Stimulated activated CD4-positive, alpha-beta T cell treated with anti-CD3 and anti-CD28 coated beads, Interleukin-1b, Interleukin-23, amount 100 ng/mL, for 1 hour (primary cell): Measurements from ENCODE around the gene C11orf21.

ENCODE experiments used
- DNase-seq, 2 donors: peaks; one replicate each; pipeline ENCODE4 v3.0.0-alpha.2; 2020; ENCODE audit warnings: low read depth in 2 of 2

The C11orf21 gene

DNA sequence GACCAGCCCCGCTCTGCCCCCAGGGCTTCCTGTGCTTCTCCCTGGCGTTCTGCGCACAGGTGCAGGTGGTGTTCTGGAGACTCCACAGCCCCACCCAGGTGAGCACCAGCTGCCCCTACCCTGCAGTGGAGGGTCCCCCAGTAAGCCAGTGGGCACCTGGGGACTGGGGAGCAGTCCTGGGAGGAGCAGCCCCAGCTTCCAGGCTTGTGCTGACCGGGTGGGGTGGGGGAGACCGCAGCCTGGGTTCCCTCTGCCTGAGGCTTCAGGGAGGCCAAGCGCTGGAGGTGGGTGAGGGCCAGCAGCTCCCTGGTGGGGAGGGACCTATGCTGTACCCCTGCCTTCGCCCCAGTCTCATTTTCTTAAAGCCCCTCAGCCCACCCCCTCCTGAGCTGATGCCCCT is 7.0 kb upstream of the C11orf21 start:
- no peak for DNase-seq

DNA sequence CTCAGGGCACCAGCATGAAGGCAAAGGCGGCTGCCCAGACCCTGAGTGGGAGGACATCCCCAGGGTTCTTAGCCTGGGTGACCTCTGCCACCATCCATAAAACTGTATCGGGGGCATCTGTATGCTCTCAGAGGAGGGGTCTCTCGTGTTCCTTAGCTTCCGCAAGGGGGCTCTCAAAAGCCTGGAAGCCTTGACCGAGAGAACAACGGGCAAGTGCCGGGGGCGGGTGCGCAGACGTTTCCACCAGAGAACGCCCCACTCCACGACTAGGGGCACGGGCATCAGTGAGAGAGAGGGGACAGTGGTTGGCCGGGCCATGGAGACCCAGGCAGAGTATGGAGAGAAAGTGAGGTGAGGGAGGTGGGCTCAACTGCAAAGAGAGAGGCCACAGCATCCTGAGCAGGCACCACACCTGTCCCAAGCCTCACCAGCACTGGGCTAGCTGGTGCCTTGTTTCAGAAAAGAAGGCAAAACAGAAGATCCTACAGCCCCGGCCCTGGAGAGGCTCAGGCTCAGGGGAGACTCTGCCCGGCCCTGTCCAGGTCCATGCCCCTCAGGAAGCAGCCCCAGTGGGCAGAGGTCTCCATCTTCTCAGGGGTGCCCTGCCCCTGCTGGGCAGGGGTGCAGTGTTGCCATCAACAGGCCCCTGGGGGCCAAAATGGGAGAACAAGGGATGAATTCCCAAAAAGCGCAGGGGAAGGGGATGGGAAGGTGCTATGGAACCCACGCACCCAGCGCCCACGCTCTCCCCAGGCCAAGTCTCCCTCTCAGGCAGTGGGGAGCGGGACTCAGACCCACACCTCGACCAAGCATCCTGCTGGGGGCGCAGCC is 6.0 kb upstream of the C11orf21 start:
- DNase-seq: no peak

DNA sequence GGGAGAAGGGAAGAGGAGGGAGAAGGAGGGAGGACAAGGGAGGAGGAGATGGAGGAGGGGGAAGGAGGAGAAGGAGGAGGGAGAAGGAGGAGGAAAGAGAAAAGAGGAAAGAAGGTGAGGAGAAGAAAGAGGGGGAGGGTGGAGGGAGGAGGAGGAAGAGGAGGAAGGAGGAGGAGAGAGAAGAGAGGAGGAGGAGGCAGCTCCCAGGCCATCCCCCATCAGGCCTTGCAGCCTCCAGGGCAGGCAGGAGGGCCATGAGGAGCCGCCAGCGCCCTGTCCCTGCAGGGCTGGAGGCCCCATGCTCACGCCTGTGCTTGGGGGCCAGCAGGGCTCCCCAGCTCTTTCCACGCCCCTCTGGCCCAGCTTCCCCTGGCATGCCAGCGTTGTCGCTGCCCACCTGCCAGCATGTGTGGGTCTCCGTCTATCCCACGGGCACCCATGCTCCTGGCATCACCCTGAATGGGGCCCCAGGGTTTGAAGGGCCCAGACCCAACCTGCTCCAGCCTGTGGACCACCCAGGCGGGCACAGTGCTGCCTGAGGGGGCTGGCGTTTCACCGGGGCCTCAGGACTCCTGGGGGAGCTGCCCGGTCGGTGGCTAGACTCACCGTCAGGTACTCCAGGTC is 5.3 kb upstream of the C11orf21 start:
- no peak for DNase-seq

DNA sequence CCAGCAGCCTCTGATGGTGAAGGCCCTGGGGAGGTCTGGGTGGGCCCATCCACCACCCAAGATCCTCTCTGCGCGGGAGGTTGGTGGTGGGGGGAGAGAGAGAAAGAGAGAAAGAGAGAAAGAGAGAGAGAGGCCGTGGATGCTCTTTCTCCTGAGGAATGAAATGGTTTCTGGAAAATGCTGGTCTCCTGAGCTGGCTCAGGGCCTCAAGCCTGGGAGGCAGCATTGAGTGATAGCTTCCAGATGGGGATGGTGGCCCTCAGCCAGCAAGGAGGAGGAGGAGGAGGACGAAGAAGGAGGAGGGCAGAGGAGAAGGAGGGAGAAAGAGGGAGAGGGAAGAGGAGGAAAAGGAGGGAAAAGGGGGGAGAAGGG is 4.7 kb upstream of the C11orf21 start:
- DNase-seq: no peak

DNA sequence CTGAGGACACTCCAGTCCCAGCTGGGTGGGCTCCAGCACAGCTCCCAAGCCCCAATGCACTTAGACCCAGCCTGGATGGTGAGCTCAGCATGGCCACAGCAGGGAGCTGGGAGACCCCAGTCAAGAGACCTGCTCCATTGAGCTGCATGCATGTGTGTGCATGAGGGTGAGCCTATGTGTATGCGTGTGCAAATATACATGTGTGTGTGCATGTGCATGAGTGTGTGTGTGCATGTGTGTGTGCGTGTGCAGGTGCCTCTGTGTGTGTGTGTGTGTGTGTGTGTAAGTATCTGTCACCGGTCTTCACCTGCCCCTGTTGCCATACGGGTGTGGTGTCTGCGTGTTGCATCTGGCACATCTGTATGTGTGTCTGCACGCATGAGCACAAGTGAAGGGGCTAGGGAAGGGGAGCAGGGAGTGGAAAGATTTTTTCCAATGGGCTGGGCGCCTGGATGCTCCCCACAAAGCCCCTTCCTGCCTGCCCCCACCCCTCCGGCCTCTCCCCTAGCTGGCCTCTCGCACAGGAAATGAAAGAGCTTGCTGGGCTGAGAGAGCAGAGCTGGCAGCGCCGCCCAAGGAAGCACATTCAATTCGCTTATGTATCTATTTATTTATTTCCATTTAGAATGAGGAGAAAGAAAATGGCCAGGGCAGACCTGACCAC is 4.2 kb upstream of the C11orf21 start:
- no peak for DNase-seq

DNA sequence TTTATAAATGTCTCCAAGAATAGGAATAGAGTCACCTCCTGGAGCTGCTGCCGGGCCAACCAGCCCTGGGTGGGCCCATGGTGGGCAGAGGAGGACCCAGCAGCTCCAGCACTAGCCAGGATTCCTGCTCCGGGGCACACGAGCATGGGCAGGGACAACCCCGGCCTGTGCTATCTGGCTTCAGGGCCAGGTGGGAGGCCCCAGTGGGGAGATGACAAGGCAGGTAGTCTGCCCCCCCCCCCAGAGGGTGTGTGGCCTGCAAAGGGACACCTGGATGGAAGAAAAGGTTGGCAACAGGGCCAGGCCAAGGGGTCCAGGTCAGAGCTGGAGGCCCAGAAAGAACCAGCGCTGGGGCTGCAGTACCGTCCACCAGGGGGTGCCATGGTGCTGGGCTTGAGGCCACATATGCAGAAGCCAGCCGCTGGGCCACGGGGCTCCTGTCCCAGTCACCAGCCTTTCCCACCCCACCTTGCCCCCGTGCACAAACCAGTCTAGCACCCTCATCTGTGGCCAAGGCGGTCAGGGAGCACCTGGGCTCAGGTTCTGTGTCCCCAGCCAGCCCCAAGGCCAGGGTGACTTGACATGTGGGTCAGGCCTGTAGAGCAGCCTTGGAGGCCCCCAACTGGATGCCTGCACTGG is 3.5 kb upstream of the C11orf21 start:
- DNase-seq: peak; percentile 68 to 86

DNA sequence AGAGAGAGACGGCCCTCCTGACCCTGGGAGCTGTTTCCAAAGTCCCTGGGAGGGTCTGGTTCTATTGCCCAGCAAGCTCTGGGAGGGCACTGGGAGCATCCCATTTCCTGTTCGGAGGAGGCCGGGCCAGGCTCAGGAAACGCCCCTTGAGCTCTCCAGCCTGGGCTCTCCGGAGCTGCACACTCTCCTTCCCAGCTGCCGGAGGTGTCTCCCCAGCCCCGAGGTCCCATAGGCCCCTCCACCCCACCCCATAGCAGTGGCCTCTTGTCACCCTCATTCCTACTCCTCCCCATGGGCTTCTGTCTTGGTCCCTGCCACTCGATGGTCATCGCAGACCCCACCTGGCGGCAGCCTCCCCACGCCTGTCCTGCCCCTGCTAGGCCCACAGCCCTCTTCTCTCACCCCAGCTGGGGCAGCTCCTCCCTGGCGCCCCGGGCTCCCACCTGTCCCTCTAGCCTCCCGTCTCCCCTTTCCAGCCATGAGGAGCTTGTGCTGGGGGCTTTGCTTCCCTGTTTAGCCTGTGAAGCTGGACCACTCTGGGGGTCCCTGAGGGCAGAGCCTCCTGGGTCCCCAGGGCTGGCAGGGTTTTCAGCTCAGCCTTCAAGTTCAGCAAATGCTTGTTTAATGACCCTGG is 2.9 kb upstream of the C11orf21 start:
- DNase-seq: no peak

DNA sequence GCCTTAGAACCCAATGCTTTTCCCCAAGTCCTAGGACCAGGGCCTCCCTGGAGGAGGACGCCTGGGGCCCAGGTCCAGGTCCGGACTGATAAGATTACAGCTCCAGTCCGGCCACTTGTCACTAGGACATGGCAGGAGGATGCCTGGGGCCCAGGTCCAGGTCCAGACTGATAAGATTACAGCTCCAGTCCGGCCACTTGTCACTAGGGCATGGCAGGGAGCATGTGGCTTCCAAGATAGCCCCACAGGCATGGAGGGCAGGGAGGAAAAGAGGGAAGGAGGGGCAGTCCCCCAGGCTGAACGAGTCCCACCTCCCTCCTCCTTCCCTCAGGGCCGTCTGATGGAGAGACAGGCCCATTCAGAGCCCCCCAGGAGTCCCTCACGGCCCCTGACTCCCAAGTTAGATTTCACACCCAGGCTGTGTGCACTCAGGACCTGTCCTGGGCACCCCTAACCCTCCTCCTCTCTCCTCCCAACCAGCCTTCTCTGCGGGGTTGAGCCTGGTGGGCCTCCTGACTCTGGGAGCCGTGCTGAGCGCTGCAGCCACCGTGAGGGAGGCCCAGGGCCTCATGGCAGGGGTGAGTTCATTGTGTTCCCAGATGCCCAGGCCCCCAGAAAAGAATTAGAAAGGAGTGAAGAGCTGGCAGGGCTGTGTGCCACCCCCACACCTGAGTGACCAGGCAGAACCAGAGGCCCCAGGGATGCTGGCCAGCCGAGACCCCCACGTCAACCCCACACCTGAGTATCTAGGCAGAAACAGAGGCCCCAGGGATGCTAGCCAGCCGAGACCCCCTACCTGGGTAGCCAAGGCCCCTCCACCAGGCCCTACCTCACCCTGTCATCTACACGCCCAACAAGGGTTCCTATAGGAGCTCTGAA is 2.1 kb upstream of the C11orf21 start:
- no peak for DNase-seq

DNA sequence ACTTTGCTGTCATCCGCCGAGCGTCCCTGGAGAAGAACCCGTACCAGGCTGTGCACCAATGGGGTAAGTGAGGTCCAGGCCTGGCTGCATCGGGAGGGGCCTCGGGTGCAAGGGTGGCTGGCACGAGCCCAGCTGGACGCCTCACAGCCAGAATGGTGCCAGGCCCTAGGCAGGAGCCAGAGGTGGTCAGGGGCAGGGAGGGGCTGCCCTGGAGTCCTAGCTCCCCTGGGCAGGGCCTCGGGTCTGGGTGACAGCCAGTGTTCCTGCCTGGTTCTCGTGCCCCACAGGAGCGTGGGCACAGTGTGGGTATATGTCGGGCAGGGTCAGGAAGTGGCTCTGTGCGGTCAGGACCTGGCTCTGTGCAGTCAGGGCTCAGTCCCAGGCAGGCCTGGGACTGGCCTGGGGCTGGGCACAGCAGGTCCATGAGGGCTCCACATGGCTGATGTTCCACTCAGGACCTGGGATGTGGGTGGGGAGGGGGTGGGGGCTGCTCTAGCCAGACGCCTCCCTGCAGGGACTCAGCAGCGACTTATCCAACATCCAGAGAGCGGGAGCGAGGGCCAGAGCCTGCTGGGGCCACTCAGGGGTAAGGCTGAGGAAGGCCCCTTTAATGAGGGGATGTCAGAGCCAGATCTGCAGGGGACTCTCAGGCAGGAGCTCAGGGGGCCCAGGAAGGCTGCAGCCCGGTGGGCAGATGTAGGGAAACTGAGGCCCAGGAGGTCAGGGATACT is 1.3 kb upstream of the C11orf21 start:
- DNase-seq: no peak

DNA sequence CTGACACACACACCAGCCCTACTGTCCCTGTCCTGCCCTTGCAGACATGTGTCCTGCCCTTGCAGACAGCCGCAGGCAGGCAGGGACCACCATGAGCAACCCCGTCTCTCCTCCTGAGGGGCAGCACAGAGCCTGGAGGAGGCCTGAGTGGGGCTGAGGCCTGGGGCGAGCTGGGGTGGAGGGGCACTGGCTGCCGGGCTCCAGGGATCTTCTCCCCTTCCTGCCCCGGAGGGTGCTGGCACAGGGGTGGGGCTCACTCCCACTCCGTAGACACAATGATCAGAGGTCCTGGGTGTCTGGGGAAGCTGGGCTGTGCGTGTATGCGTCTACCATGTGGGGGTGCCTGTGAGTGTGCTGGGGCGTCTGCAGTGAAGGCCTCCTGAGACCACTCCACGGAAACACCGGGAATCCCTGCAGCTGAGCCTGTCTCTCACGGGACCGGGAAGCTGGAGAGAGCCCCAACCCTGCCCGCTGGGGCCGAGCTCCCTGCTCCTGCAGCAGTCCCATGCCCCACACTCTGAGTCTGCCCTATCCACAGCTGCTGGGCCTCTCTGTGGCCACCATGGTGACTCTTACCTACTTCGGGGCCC is 683 bp upstream of the C11orf21 start:
- DNase-seq: no peak

DNA sequence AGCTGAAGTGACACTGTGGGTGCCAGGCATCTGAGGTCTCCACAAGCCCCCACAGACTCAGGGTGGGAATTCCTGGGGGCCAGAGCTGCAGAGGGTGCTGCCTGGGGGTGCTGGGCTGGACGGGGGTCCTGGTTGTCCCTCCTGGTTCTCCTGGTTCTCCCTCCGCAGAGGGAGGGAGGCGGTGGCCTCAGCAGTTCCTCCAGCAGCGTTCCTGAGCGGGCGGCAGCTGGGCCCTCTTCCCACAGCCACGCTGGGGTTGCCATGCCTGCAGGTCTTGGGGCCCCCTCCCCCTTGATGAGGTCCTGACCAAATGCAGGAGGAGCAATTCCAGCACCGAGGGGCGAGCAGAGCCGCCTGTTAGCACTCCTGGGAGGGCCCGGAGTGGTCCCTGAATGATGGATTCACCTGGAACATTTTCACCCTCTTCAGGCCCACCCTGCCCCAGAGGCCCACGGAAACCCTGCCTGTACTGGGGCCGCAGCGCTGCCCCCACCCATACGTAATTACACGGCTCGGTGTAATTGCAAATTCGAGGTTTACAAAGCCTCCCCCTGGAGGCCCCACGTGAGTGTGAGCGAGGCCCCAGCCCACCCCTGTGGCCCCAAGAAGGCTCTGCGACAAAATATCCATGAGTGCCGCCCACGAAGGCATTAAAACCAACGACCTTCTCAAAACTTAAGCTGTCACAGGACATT is 635 bp downstream of the C11orf21 start:
- no peak for DNase-seq

DNA sequence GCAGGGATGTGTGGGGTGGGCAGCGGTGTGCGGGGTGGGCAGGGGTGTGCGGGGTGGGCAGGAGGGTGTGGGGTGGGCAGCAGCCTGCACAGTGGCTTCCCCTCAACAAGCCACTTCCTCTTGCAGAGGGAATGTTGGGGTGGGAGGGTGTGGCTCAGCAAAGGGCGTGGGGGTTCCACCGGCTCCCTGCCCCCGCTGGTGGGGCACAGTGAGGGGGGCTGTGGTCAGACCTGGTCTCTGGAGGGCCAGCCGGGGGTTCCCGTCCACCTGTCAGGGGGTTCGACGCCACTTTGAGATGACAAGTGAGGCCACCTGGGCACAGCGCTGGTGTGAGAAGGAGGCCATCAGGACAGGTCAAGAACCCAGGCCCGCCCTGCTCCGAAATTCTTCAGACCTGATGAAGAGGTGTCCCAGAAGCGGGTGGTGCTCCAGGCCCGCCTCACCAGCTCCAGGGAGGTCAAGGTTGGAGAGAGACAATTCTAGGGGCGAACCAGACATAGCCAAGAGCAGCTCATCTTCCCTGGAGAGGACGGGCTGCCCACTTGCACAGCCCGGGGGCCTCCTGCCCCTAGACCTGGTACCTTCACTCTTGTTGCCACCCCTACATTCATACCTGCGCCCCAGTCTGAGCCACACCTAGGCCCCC is 1.3 kb downstream of the C11orf21 start:
- DNase-seq: no peak

DNA sequence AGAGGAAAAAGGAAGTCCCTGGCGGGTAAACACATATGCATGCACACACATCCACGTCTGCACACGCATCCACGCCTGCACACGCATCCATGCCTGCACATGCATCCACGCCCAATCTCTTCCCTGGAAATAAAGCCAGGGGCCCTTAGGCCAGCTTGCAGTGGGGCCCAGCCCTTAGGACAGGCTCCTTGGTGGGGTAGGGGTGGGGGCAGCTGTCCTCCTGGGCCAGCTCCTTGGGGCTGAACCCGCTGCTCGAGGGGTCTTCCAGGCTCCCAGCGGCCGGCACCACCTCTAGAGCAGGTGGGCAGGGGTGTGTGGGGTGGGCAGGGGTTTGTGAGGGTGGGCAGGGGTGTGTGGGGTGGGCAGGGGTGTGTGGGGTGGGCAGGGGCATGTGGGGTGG is 1.9 kb downstream of the C11orf21 start:
- DNase-seq: no peak

DNA sequence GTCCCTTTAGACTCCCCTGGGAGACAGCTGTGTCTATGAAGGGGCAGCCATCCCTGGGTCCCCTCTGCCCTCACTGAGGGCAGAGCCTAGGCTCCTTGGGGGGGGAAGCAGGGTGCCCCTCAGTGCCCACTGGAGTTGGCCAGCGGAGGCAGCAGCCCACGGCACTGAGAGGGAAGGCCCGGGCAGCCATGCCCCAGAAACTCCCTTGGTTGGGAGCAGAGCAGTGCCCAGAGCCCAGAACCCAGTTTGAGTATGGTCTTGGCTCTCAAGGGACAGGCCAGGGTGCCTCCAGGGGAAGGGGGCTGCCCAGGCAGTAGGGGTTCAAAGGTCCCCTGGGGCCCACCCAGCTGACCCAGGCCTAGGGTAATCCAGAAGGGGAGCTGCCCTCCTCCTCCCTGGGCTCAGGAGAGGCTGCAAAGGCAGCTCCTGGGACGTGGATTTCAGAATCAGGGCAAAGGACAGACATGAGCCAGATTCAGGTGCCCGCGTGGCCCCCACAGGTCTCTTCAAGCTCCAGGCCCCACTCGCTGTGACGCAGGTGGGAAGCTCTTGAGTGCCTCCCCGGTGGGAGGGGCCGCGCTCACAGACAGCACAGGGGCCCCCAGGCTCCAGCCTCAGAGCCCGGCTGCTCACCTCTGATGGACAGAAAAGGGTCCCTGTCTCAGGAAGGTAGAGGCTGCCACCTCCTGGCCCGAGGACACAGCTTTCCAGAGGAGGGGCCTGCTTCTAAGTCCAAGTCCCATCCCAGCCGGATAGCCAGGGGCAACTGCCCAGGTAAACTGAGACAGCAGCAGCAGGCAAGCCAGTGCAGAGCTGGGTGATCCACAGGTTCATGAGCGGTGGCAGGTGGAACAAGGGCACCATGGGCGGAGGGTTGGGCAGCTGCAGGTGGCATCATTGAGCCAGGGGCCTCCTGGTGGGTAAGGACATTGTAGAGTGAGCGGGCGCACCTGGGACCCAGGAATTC is 2.6 kb downstream of the C11orf21 start:
- DNase-seq: no peak

DNA sequence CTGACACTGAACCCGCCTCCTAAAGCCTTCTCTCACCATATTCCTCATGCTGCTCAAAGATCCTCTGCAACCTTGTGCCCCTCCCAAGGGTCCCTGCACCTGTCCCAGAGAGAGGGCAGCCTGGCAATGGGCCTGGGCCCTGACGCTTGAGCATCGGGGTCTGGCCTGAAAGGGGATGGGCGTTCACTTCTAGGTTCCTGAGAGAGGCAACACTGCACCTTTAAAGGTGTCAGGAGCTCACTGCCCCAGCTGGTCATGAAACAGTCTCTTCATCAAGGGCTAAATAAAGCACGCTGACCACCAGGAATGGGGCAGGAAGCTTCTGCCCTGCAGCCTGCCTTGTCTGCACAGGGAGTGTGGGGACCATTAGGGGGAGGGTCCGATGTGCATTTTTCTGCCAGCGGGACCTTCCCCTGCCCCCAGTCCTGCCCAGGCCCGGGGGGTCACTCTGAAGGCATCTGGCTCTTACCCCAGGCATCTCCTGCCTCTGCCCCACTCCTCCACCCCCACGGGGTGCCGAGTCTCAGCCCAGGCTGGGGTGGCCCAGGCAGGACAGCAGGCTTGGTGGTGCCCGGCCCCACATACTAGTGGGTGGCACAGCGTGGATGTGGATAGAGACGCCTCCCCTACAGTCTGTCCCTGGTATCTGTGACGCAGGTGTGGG is 3.5 kb downstream of the C11orf21 start:
- DNase-seq: no peak

DNA sequence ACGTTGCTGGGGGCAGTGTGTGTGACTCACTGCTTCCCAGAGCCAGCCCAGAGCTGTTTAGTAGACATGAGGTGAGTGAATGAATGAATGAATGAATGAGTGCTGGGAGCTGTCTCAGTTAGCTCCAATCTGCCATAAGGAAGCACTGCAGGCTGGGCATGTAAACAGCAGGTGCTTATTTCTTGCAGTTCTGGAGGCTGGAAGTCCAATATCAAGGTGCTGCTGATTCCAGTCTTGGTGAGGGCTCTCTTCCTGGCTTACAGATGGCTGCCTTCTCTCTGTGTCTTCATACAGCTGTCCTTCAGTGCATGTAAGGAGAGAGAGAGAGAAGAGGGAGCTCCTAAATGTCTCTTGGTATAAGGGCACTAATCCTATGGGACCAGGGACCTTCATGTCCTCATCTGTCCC is 4.1 kb downstream of the C11orf21 start:
- DNase-seq: no peak
